Measurements from ENCODE around the gene VAC14.
"Not testable (repeated sequence)": the region's sequence is repeated elsewhere in the genome, so short reads cannot be mapped to it uniquely, and the experiment has no call there.

VAC14 gene

DNA sequence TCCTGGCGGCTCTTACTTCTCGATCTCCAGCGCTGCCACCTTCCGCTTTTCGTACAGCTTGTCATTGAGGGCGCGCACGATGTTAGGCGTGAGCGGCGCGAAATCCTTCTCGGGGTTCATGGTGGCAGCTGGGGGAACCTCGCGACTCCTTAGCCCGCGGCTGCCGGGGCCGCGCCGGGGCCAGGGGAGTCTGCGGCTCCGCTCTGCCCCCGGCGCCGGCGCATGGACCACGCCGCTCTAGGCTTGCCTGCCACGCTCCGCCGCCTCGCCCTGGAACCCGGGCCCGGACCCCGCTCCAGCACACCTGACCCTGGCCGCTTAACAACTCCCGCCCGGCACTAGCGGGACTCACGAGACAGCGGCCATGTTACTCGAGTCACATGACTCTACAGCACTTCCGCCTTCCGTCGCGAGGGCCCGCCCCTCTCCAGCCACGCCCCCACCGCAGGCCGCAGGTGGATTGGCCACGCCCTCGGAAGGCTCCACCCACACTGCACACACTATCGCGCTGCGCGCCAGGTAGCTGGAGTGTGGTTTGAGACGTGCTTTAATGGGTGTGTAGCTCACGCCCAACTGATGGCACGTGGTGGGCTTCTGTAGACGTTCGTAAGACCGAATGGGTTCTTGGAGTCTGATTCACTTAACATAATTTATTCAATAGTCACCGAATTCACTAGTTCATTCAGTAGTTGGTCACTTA is at the start of gene VAC14:
Gene VAC14 (minus strand): TSS at position 378 of the 700 bp plus-strand sequence. CDS start 258 bp downstream, at position 120.
- peak; percentile 78 for DNase-seq

DNA sequence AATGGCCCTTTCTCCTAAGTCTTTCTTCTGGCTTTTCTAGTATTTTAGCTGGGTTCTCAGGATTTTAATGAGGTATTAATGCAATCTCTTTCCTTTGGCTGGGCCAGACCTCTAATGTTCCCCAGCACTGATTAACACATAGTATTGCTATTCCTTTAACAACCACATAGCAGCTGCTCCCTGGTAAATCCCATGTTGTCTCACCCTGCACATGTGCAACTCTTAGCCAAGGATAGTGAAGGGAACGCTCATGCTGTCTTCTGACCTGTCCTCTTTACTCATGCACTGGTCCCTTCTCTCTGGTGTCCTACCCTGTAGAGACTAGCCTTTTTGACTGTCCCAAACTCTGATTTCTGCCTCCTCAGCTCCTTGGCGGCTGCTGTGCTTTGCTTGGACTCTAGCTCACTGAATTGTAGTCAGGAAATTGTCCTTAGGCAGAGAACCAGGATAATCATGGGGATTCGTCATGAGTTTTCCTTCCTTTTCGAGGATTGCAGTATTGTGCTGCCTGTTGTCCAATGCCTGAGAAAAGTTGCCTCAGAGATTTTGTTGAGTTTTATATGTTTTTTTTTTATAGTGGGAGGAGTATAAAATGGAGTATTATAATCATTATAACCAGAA is 22.6 kb upstream of the VAC14 start:
- not testable (repeated sequence) for DNase-seq

DNA sequence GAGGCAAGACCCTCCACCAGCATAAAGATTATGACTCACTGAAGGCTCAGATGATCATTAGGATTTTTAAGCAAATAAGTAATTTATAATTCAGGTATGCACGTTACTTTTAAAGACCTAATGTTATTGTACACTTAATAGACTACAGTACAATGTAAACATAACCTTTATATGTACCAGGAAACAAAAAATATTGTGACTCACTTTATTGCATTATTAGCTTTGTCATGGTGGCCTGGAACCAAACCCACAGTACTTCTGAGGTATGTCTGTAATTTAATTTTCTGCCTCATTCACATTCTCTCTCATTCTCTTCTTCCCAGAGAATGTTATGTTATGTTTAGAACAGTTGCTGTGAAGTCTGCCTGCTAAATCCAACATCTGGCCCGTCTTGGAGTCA is 21.8 kb upstream of the VAC14 start:
- DNase-seq = not testable (repeated sequence)

DNA sequence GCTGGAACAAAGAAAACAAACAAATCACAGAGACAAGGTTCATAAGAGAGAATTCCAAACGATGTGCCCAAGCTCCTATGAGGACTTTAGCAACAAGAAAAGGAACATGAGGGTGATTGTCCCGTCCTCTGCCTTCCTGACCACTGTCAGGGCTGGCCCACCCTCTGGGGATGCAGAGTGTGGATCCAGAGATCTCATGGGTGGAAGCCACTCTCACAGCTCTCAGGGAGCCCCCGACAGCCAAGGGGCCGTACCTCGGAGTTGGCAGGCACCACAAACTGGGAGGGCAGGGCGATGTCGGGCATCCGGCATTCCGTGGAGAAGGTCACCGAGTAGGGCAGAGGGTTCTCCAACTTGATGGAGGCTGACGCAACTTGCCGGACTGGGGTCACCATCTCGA is 17.1 kb upstream of the VAC14 start:
- DNase-seq = not testable (repeated sequence)

DNA sequence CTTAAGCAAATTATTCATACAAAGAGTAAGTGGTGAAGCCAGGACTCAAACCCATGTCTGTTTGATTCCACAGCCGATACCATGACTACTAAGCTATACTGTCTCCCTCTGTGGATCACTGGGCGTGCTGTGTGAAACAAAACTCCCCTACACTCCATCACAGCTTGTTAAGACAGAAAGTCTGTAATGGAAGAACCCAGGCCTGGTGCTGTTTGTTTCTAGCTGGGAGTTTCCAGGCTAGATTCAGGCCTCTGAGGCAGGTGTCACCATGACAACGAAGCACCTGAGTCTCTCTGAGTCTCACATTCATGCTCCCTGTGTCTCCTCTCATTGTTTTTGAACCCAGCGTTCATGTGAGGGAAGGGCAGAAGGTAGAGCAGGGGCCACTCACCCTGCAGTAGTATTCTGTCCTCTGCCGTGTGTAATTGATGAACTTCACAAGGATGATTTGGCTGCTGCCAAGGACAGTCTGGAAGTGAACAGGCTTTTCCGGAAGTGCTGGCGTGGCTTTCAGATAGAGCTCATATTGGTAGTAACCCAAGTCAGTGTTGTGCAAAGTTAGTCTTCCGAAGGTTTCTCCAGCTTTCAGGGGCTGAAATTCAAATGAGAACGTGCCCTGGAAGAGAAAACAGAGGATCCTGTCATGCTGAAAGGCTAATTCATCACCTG is 8.6 kb upstream of the VAC14 start:
- no peak for DNase-seq

DNA sequence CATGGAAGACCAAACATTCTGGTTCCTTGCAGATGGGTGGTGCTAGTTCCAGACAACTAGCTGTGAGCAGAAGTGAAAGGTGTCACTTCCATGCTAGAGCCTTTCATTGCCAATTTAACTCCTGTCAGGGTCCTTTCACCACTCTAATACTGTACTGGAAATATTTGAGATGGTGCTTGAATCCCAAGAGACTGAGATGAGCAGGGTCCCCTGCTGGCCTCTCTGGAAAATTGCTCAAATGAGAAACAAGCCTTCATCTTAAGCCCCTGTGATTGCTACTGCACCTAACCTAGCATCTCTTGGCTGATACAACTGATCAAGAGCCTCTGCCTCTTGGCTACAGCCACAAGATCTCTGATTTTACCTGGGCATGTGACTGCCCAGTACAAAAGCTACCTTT is 7.4 kb upstream of the VAC14 start:
- DNase-seq = no peak

DNA sequence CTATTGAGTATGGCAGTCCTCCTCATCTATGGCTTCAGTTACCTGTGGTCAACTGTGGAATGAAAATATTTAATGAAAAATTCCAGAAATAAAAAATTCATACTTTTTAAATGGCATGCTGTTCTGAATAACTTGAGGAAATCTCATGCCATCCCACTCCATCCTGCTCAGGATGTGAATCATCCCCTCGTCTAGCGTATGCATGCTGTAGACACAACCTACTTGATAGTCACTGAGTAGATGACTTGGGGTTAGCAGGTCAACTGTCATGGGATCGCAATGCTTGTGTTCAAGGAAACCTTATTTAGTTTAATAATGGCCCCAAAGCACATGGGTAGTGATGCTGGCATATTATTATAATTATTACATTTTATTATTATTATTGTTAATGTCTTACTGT is 4.8 kb upstream of the VAC14 start:
- no peak for DNase-seq

DNA sequence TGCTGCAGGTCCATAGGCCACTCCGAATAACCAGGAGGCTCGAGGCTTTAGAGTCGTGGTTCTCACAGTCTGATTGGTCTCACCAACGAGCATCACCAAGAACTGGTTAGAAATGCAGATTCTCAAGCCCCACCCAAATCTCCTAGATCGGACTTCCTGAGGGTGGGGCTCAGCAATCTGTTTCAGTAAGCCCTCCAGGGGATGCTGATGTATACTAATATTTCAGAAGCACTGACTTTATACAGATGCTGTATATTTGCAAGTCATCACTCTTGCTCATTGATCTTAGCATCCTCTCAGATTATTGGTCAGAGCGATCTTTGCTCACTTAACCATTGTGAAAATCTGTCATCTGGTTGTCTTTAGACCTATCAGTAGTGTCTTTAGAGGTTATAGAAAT is 4.4 kb upstream of the VAC14 start:
- no peak for DNase-seq

DNA sequence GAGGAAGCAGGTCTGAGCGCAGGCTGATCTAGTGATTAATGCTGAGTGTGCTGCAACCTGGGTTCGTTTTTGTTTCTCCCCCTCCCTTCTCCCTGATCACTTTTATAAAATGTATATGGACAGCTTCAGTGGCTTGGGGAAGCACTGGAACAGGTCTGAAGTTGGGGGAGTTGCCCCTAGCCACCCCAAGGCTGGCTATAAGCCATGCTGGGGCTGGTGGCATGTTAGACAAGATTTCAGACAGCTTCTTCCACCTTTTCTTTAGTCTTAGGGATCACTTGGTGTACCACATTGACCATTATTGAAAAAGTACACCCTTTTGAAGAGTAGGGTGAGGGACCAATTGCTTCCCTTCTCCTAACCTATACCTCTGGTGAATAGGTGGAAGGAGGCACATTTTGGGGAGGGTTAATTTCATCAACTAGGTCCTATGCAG is 3.8 kb upstream of the VAC14 start:
- DNase-seq = no peak

DNA sequence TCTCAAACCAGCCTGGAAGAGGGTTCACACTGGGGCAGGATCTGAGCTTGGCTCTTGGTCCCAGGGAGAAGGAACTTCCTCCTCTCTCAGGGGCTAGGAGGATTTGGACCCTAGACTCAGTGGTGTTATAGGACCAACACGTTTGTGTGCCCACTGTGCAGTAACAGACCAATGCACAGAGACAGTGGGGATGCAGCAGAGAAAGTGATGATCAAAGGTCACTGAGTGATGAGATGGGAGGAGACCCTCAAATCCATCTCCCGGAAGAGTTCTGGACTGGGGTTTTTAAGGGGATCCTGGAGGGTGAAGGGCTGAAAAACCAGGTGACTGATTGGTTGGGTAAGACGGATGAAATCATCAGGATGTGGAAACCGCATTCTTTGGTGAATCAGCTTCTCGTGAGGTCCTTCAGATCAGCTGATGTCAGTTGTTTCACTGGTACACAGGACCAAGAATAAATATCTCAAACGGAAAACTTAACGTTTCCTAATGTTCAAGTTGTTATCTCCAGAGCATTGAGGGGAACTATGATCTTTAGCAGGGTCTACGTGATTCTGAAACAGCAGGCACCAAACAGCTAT is 3.3 kb upstream of the VAC14 start:
- no peak for DNase-seq

DNA sequence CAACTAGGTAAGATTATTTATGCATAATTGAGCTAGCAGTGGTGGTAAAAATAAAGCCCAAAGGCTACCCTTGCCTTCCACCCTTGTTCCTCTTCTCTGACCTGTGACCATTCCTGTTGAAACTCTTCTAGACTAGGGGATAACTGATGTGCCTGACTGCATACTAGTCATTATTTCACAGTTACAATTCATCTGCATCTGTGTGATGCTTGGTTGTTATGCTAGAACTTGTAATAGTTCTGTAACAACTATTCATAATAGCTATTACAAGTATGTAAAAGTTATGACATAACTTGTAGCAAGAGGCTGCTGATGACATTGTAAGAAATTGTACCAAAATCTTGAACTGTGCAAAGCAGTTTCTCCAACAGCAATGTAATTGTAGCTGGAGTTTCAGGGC is 2.4 kb upstream of the VAC14 start:
- no peak for DNase-seq

DNA sequence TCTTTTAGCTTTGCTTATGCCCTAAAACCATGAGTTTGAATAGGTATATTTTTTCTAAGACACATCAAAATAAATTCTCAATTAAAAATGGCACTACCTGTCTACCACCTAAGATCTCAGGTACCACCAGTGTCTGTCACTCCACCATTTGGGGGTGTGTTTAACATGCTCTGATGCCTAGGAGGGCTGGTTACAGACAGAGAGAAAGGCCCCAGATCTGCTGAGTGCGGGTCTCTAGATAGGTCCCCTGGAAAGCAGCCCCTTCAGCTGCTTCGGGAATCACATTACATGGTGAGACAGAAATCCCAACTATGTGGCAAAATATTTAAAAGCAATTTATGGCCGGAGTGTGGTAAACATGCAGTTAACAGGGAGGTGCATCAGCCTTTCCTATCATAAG is 653 bp upstream of the VAC14 start:
- DNase-seq = no peak

DNA sequence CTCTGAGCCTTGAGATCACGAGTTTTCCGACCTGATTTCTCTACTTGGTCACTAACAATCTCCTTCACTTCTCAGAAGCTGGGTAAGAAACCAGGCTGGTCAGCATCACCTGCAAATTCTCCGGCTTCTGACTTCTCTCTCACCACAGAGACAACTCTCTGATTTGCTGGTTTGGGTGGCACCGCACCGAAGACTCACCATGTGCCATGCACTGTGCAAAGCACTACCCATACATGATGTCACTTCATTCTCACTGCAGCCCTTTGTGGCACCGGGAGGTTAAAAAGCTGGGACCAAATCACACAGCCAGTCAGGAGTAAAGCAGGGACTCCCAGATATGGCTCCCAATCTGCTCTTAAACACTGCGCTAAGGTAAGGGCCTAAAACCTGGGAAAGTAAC is 647 bp downstream of the VAC14 start:
- no peak for DNase-seq

DNA sequence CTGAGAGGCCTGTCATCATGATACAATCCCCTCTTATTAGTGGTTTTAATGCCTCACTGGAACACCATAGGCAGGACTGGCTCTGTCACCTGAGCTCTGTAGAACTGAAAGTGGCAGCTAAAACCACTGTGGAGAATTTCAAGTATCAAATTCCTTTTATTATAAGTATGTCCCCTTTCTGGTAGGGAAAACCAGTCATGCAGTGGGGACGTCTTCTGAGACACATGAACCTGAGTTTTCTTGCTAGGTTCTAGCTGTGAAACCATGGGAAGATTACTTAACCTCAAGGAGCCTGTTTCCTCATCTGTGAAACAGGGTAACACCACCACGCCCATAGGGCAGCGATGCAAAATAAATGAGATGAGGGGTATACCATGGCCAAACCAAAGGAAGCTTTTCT is 4.7 kb downstream of the VAC14 start:
- no peak for DNase-seq

DNA sequence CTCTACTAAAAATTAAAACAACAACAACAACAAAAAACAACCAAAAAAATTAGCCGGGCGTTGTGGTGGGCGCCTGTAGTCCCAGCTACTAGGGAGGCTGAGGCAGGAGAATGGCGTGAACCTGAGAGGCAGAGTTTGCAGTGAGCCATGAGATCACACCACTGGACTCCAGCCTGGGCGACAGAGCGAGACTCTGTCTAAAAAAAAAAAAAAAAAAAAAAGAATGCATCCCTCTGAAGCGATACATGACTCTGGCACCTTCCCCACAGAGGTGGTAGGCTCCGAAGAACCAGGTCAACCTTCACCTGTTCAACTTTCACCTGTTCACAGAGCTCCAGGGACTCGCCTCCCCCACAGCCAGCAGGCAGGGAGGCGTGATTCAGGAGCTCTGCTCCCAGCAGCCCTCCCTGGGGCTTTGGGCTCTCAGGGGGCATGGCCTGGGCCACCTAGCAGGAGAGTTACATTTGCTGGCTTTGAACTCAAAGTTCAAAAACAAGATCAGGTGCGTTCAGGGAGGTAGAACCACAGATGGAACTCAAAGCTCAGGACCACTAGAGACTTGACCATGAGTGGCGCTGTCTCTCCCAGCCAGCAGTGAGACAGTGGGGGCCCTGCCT is 5.6 kb downstream of the VAC14 start:
- no peak for DNase-seq

DNA sequence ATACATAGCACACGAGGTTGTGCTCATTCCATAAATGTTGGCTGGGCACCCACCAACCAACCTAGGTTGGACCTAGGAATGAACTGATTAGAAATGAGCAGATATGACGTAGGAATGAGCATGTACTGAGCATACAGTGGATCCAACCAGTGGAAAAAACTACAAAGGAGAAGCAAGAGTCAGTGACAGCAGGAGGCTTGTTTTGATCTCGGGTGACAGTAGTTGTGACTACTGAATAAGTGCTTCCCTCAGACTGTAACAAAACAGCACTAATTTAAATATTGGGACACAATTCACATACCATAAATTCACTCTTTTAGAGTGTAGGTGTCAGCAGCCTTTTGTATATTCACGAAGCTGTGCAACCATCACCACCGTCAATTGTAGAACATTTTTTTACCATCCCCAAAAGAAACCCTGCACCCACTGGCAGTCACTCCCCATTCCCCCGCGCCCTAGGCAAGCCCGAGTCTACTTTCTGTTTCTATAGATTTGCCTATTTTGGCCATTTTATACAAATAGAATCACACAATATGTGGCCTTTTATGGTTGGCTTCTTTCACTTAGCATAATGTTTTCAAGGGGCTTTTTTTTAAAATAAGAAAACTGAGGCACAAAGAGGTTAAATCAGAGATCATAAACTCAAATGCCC is 7.0 kb downstream of the VAC14 start:
- DNase-seq = no peak

DNA sequence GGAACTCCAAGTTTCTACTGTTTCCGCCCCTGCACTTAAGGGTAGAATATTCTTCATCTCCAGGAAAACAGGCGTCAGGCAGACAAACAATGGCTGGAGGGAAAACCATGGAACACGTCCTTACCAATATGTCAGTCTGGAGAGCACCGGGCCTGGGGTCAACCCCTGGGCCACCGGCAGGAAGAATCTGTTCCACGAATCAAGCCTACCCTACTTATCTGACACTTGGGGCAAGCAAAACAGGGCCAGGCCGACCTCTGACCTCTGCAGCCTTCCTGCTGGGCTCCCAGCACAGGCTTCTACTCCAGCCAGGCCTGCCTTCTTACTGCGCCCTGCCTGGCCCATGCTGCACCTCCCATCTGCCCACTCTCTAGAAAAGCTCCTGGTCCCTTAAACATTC is 10.1 kb downstream of the VAC14 start:
- no peak for DNase-seq

DNA sequence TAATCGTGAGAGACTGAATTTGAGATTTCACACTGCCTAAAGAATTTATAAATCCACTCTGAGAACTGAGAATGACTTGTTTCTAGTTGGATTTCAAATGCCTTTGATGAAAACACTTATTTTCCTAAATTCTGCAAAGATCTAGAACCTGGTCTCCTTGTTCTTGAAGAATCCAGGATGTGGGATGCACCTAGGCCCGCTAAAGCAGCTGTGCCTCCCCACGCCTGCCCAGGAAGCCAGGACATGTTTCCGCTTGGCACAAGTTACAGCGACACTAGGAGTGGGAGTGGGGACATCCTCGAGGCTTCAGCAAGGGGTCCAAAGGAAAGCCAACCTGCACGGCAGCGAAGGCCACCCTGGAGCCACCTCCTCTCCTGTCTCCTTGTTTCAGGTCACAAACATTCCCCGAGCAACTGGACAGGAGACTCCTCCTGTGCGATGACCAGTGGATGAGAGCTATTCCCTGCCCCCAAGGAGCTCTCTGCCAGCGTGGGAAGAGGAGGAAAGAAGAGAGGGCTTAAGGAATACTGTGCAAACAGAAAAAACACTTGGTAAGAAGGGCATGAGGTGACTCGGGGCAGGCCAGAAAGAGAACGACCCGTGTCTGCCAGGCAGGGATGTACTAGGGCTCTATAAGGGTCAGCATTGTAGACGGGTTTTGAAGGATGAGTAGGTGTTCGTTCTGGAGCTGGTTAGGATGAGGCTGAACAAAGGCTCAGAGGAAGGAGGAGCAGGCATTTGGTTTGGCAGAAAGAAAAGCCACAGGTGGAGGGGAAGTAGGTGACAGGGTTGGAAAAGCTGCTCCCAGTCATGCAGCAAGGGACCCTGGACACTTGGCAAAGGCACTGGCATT is 11.1 kb downstream of the VAC14 start:
- DNase-seq = no peak

DNA sequence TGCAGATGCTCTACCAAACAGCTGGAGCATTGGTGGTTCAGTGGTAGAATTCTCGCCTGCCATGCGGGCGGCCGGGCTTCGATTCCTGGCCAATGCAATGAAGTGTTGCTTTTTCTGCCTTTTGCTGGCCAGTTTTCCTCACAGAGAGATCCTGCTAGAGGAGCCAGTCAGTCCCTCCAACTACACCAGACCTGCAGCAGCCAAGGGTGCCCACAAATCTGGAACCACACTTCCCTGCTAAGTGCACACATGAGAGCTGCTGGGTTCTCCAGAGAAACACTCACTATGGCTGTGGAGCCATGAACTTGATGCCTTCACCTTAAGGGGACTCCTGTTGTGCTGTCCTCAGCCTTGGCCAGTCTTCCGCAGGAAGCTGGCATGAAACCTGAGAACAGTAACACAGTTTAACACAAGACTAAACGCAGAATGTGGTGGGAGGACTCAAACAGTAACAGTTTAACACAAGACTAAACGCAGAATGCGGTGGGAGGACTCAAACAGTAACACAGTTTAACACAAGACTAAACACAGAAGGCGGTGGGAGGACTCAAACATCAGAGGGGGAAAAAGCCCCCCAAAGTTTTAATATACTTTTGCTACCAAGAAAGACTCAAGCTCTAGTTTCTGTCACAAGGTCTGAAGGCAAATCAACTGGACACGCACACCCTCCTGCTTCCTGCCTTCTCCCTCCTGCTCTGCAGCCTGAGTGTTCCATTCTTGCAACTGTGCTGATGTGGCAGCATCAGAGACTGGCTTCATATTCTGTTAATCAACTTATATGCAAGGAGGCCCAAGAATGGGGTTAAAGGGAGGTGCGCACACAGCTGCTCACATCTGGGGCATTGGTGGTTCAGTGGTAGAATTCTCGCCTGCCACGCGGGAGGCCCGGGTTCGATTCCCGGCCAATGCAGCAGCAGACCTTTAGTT is 12.0 kb downstream of the VAC14 start:
- no peak for DNase-seq

DNA sequence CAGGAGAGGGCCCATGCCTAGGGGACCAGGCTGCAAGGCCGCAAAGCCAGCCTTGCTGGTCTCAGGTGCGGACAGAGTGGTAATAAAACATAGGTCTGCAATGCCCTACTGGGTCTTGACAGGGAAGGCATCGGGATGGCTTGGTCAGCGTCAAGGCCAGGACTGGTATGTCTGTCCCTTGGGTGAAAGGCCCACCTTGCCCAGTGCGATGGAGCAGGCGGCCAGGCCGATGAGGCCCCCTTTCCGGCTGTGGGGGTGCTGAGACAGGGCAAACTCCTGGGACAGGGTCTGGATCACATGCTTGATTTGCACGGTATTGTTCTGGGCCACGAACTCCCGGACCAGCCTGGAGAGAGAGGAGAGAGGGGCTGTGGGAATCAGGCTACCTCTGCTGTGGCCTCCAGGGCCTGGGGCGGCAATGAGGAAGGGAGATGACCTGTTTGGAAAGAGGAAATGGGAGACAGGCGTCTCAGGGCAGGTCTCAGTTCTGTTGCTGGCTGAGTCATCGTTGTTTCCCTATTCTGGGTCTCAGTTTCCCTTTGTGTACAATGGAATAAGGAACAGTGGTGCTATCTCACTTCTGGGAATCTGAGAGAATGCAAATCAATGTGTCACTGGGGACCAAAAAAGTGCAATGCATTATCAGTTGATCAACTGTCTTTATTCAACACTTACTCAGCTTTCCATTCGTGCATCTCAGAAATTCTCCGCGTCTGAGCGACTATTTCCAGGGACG is 14.8 kb downstream of the VAC14 start:
- no peak for DNase-seq
